ENCODE results near the gene WDR91.

WDR91 gene

DNA sequence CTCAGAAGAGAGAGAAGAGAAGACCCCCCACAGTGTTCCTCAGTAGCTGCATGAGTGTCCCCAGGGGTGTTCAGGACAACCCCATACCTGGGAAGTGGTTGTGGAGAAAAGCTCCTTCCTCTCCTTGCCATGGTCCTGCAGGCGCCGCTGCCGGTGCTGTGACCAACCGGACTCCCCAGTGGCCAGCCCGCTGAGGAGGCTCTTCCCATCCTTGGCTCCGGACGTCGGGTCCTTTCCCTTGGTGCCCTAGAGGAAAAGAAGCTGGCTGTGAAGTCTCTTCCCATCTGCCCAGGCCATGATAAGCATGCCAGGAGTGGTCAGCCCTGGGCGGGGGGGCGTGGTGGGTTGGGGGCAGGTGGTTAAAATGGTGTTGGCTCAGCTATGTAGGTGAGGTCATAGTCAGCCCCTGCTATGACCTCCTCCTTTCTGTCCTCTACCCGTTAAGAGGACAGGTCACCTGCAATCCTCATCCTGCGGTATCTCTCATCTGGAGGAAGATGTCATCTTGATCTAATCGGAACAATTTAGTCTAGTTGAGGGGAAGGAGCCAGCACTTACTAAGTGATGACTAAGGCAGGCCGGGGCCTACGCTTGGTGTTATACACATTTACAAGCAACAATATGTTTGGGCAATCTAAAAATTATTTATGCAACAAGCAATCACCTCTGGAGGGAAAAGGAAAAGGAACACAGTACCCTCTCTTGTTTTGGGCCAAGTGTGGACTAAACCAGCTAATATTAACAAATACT, 13.2 kb downstream of the WDR91 start:
- H3K79me2 ChIP-seq (ENCODE audit: insufficient read depth, low read length): no peaks in the 10 kb centered on the region
- H3K4me2 ChIP-seq (ENCODE audit: insufficient read depth, low read length): no peak overlapping the region
- TF ChIP-seq EZH2 (IDR thresholded peaks at IDR 0.05; ENCODE audit: borderline replicate concordance, low read depth, low read length, severe bottlenecking) (no peak), CTCF (IDR thresholded peaks at IDR 0.05; ENCODE audit: borderline replicate concordance, extremely low read depth, low read length, poor library complexity, severe bottlenecking) (no peak)
- H3K4me3 ChIP-seq (ENCODE audit: low read depth in 1 of 2, low read length in 2 of 2): no peak overlapping the region
- peaks cover 43% of the 10 kb centered on the region for H3K36me3 ChIP-seq (ENCODE audit: insufficient read depth, low read length)
- DNase-seq: no peak
- H3K9ac ChIP-seq (ENCODE audit: low read depth, low read length): no peak overlapping the region
- no peak overlapping the region for H2AFZ ChIP-seq (ENCODE audit: low read depth, low read length)
- no peak for ATAC-seq (ENCODE audit: insufficient read depth, low read depth)
- H3K27me3 ChIP-seq (ENCODE audit: insufficient read depth, low read length, poor library complexity): no peaks in the 10 kb centered on the region
- no peaks in the 10 kb centered on the region for H3K4me1 ChIP-seq (ENCODE audit: insufficient read depth, low read length)
- no peak overlapping the region for H3K27ac ChIP-seq (ENCODE audit: low read length)
- no peaks in the 10 kb centered on the region for H3K9me3 ChIP-seq (ENCODE audit: insufficient read depth, low read length, severe bottlenecking)
- H4K20me1 ChIP-seq (ENCODE audit: insufficient read depth, low read length): no peaks in the 10 kb centered on the region

DNA sequence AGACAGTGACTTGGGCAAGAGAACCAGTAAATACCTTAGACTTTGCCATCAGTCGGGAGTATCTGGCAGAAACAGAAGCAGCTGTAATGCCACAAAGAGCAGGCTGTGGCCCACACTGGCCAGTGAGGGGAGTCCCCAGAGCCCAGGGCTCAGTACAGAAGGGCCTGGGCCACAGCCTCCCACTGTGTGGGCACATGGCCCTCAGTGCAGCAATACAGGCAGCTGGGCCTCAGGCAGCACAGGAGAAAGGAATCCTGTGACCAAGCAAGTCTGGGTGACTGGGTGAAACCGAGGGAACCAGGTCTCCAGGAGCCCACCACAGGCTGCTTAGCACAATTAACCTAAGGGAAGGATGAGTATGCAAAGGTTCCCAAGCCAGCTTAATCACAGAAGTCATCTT, 14.0 kb downstream of the WDR91 start:
- no peak overlapping the region for H3K4me2 ChIP-seq (ENCODE audit: insufficient read depth, low read length)
- H3K27ac ChIP-seq (ENCODE audit: low read length): no peak overlapping the region
- H3K4me3 ChIP-seq (ENCODE audit: low read depth in 1 of 2, low read length in 2 of 2): no peak overlapping the region
- no peak overlapping the region for H3K9ac ChIP-seq (ENCODE audit: low read depth, low read length)
- no peaks in the 10 kb centered on the region for H3K79me2 ChIP-seq (ENCODE audit: insufficient read depth, low read length)
- DNase-seq (no peak), ATAC-seq (ENCODE audit: insufficient read depth, low read depth) (no peak)
- no peaks in the 10 kb centered on the region for H3K27me3 ChIP-seq (ENCODE audit: insufficient read depth, low read length, poor library complexity)
- peaks cover 50% of the 10 kb centered on the region for H3K36me3 ChIP-seq (ENCODE audit: insufficient read depth, low read length)
- TF ChIP-seq CTCF (IDR thresholded peaks at IDR 0.05; ENCODE audit: borderline replicate concordance, extremely low read depth, low read length, poor library complexity, severe bottlenecking) (no peak), EZH2 (IDR thresholded peaks at IDR 0.05; ENCODE audit: borderline replicate concordance, low read depth, low read length, severe bottlenecking) (no peak)
- no peaks in the 10 kb centered on the region for H4K20me1 ChIP-seq (ENCODE audit: insufficient read depth, low read length)
- no peak overlapping the region for H2AFZ ChIP-seq (ENCODE audit: low read depth, low read length)
- H3K9me3 ChIP-seq (ENCODE audit: insufficient read depth, low read length, severe bottlenecking): no peaks in the 10 kb centered on the region
- H3K4me1 ChIP-seq (ENCODE audit: insufficient read depth, low read length): no peaks in the 10 kb centered on the region

GRCh38 chr7:135195968-135196629, 15.2 kb downstream of the WDR91 start:
- Histone ChIP-seq H3K9ac (ENCODE audit: low read depth, low read length) (no peak overlapping the region), H3K9me3 (ENCODE audit: insufficient read depth, low read length, severe bottlenecking) (no peaks in the 10 kb centered on the region), H2AFZ (ENCODE audit: low read depth, low read length) (no peak overlapping the region), H4K20me1 (ENCODE audit: insufficient read depth, low read length) (no peaks in the 10 kb centered on the region), H3K4me3 (ENCODE audit: low read depth in 1 of 2, low read length in 2 of 2) (no peak overlapping the region), H3K4me2 (ENCODE audit: insufficient read depth, low read length) (no peak overlapping the region), H3K27me3 (ENCODE audit: insufficient read depth, low read length, poor library complexity) (no peaks in the 10 kb centered on the region), H3K79me2 (ENCODE audit: insufficient read depth, low read length) (no peaks in the 10 kb centered on the region), H3K27ac (ENCODE audit: low read length) (no peak overlapping the region), H3K4me1 (ENCODE audit: insufficient read depth, low read length) (no peaks in the 10 kb centered on the region), H3K36me3 (ENCODE audit: insufficient read depth, low read length) (peaks cover 49% of the 10 kb centered on the region)
- DNase-seq: no peak
- TF ChIP-seq CTCF (IDR thresholded peaks at IDR 0.05; ENCODE audit: borderline replicate concordance, extremely low read depth, low read length, poor library complexity, severe bottlenecking) (no peak), EZH2 (IDR thresholded peaks at IDR 0.05; ENCODE audit: borderline replicate concordance, low read depth, low read length, severe bottlenecking) (no peak)
- ATAC-seq (ENCODE audit: insufficient read depth, low read depth): no peak
